Measurements from ENCODE around the gene CCDC154. TPM values are rescaled to one million over a fixed set of nuclear protein-coding genes. Genes with fewer than 3 reads are reported as not detected.

CCDC154 gene
- total and polyA plus RNA-seq, 10 of the 15 experiments (the other 5 are each of a cell fraction or from before 2014, with no cell fraction given): 0.06 to 0.26 (median 0.25) TPM; not detected in 7

GRCh38 chr16:1455190-1456171 is 11.1 kb upstream of the CCDC154 start:
- Histone ChIP-seq H3K4me3 (no peak overlapping the region), H3K36me3 (ENCODE audit: control insufficient read depth in 2 of 2, insufficient read depth in 2 of 2, low read length in 1 of 2) (peaks cover 0 to 8% of the 10 kb centered on the region in 2 experiments; a peak in 3 of 4 replicates), H3K9me3 (replicated peaks; ENCODE audit: control insufficient read depth, insufficient read depth, low read length) (no peaks in the 10 kb centered on the region), H2AFZ (ENCODE audit: control insufficient read depth, low read depth, low read length) (no peak overlapping the region), H3K27ac (ENCODE audit: control insufficient read depth, insufficient read depth) (no peak overlapping the region), H3K79me2 (ENCODE audit: control insufficient read depth, insufficient read depth, low read length) (no peaks in the 10 kb centered on the region), H3K4me1 (ENCODE audit: control insufficient read depth, insufficient read depth, low read length) (peaks cover 10% of the 10 kb centered on the region), H3K9ac (ENCODE audit: control insufficient read depth, insufficient read depth, low read length) (no peak overlapping the region), H3K27me3 (replicated peaks in 1 of 2; ENCODE audit: control insufficient read depth in 2 of 2, insufficient read depth in 2 of 2, low read length in 1 of 2) (no peaks in the 10 kb centered on the region), H3K4me2 (ENCODE audit: control insufficient read depth, insufficient read depth) (no peak overlapping the region), H4K20me1 (ENCODE audit: control insufficient read depth, insufficient read depth) (no peaks in the 10 kb centered on the region)
- POLR2A ChIA-PET: no interaction called here
- ATAC-seq: no peak
- no peak for FAIRE-seq
- RAD21 ChIA-PET (ENCODE audit: unreplicated experiment): no interaction called here
- DNase-seq (ENCODE audit: low read depth, low spot score): no peak
- CTCF ChIA-PET: no interaction called here
- intact Hi-C loops (cut with micrococcal nuclease; ENCODE audit: unreplicated experiment): no loop called here
- SMC1A ChIA-PET (ENCODE audit: uncharacterized antibody, unreplicated experiment): no interaction called here
- in situ Hi-C loops (cut with MboI): no loop called here
- BruUV-seq (replicated peaks): no TSS peak
- WGBS (ENCODE audit: insufficient coverage, insufficient replicate concordance, low lambda C conversion rate, missing lambda C conversion rate): 89% methylated on average over 41 of the region's 41 CpGs
- TF ChIP-seq IRF4 (IDR thresholded peaks at IDR 0.05; ENCODE audit: low read depth, low read length) (no peak), TARDBP (IDR thresholded peaks at IDR 0.05; ENCODE audit: borderline replicate concordance) (no peak)

- no peak overlapping the region for H3K4me2 ChIP-seq (ENCODE audit: control insufficient read depth, insufficient read depth)
- peaks cover 10% of the 10 kb centered on the region for H3K4me1 ChIP-seq (ENCODE audit: control insufficient read depth, insufficient read depth, low read length)
- H3K4me3 ChIP-seq: no peak overlapping the region
- DNase-seq (ENCODE audit: low read depth, low spot score) (no peak), FAIRE-seq (no peak), ATAC-seq (no peak)
- H3K9me3 ChIP-seq (replicated peaks; ENCODE audit: control insufficient read depth, insufficient read depth, low read length): no peaks in the 10 kb centered on the region
- peaks cover 0 to 1% of the 10 kb centered on the region in 2 experiments; a peak in 3 of 4 replicates for H3K36me3 ChIP-seq (ENCODE audit: control insufficient read depth in 2 of 2, insufficient read depth in 2 of 2, low read length in 1 of 2)
- no peak overlapping the region for H2AFZ ChIP-seq (ENCODE audit: control insufficient read depth, low read depth, low read length)
- TF ChIP-seq IRF4 (IDR thresholded peaks at IDR 0.05; ENCODE audit: low read depth, low read length) (no peak), SRF (IDR thresholded peaks at IDR 0.05; ENCODE audit: low read depth in 2 of 2, low read length in 2 of 2) (no peak), FOXM1 (IDR thresholded peaks at IDR 0.05; ENCODE audit: low read depth, low read length) (no peak)
- no TSS peak for BruUV-seq (replicated peaks)
- no peak overlapping the region for H3K27ac ChIP-seq (ENCODE audit: control insufficient read depth, insufficient read depth)
- no peaks in the 10 kb centered on the region for H4K20me1 ChIP-seq (ENCODE audit: control insufficient read depth, insufficient read depth)
- intact Hi-C loops (cut with micrococcal nuclease; ENCODE audit: unreplicated experiment): no loop called here
- SMC1A ChIA-PET (ENCODE audit: uncharacterized antibody, unreplicated experiment): no interaction called here
- no peaks in the 10 kb centered on the region for H3K79me2 ChIP-seq (ENCODE audit: control insufficient read depth, insufficient read depth, low read length)
- RAD21 ChIA-PET (ENCODE audit: unreplicated experiment): no interaction called here
- POLR2A ChIA-PET: no interaction called here
- CTCF ChIA-PET: no interaction called here
- in situ Hi-C loops (cut with MboI): no loop called here
- no peak overlapping the region for H3K9ac ChIP-seq (ENCODE audit: control insufficient read depth, insufficient read depth, low read length)
- no peaks in the 10 kb centered on the region for H3K27me3 ChIP-seq (replicated peaks in 1 of 2; ENCODE audit: control insufficient read depth in 2 of 2, insufficient read depth in 2 of 2, low read length in 1 of 2)
- 88% methylated on average over 17 of the region's 17 CpGs for WGBS (ENCODE audit: insufficient coverage, insufficient replicate concordance, low lambda C conversion rate, missing lambda C conversion rate)
Observed at GRCh38 chr16:1454561-1454960, 10.2 kb upstream of the CCDC154 start.

Data from GM12878 (cell line).